Measurements from ENCODE around the gene SNRPA.
"Not testable (repeated sequence)": the region's sequence is repeated elsewhere in the genome, so short reads cannot be mapped to it uniquely, and the experiment has no call there.

SNRPA gene

GRCh38 chr19:40763963-40764362, 13.0 kb downstream of the SNRPA start:
- no peak for ATAC-seq (ENCODE audit: low read depth)

GRCh38 chr19:40766385-40766784, 15.4 kb downstream of the SNRPA start:
- peaks cover 44% of the 10 kb centered on the region for H3K36me3 Mint-ChIP-seq
- H3K27me3 Mint-ChIP-seq; DNase-seq (ENCODE audit: low spot score in 2 of 2); H3K9me3 Mint-ChIP-seq; ATAC-seq (ENCODE audit: low read depth); H3K4me3 Mint-ChIP-seq; H3K27ac Mint-ChIP-seq: not testable (repeated sequence)
- peaks cover 13% of the 10 kb centered on the region for H3K4me1 Mint-ChIP-seq

More at GRCh38 chr19:40763963-40764362, 13.0 kb downstream of the SNRPA start:
- Mint-ChIP-seq H3K9me3 (no peaks in the 10 kb centered on the region), H3K36me3 (peaks cover 47% of the 10 kb centered on the region), H3K27me3 (no peaks in the 10 kb centered on the region), H3K27ac (no peak overlapping the region), H3K4me3 (no peak overlapping the region), H3K4me1 (peaks cover 8% of the 10 kb centered on the region)
- DNase-seq (ENCODE audit: low spot score in 2 of 2), result no peak

- no peaks in the 10 kb centered on the region for H3K27me3 Mint-ChIP-seq
- H3K4me3 Mint-ChIP-seq, result no peak overlapping the region
- ATAC-seq (ENCODE audit: low read depth) (no peak), DNase-seq (ENCODE audit: low spot score in 2 of 2) (no peak)
- H3K9me3 Mint-ChIP-seq, result peaks cover 4% of the 10 kb centered on the region
- peaks cover 27% of the 10 kb centered on the region for H3K36me3 Mint-ChIP-seq
- no peak overlapping the region for H3K27ac Mint-ChIP-seq
- peaks cover 10% of the 10 kb centered on the region for H3K4me1 Mint-ChIP-seq
Observed at GRCh38 chr19:40768869-40769268, 17.9 kb downstream of the SNRPA start.

GRCh38 chr19:40771101-40771862, 20.3 kb downstream of the SNRPA start:
- H3K4me3 Mint-ChIP-seq; H3K27ac Mint-ChIP-seq; H3K27me3 Mint-ChIP-seq; H3K9me3 Mint-ChIP-seq; DNase-seq (ENCODE audit: low spot score in 2 of 2): not testable (repeated sequence)
- Mint-ChIP-seq H3K4me1 (peaks cover 17% of the 10 kb centered on the region), H3K36me3 (peaks cover 16% of the 10 kb centered on the region)
- peak; percentile 27 for ATAC-seq (ENCODE audit: low read depth)

GRCh38 chr19:40774916-40775631, 24.1 kb downstream of the SNRPA start, which contains the start of gene MIA:
Gene MIA, plus strand, starts transcription at chr19:40775521. Its CDS starts 22 bp downstream, at chr19:40775543.
- H3K4me3 Mint-ChIP-seq, result peak within 1 kb of the TSS; percentile 43

GRCh38 chr19:40775632-40776022, 24.6 kb downstream of the SNRPA start:
- Mint-ChIP-seq H3K9me3 (peaks cover 1% of the 10 kb centered on the region), H3K36me3 (peaks cover 12% of the 10 kb centered on the region), H3K27ac (peak overlapping the region; percentile 36), H3K4me1 (peaks cover 34% of the 10 kb centered on the region), H3K27me3 (no peaks in the 10 kb centered on the region), H3K4me3 (peak overlapping the region; percentile 43)
- no peak for ATAC-seq (ENCODE audit: low read depth)
- no peak for DNase-seq (ENCODE audit: low spot score in 2 of 2)

More at GRCh38 chr19:40774916-40775631, 24.1 kb downstream of the SNRPA start, which contains the start of gene MIA:
- no peak for DNase-seq (ENCODE audit: low spot score in 2 of 2)
- Mint-ChIP-seq H3K27me3 (no peaks in the 10 kb centered on the region), H3K4me1 (peaks cover 32% of the 10 kb centered on the region), H3K9me3 (peaks cover 4% of the 10 kb centered on the region), H3K27ac (peak within 1 kb of the TSS; percentile 36), H3K36me3 (peaks cover 9% of the 10 kb centered on the region)
- no peak for ATAC-seq (ENCODE audit: low read depth)

- peaks cover 1% of the 10 kb centered on the region for H3K9me3 Mint-ChIP-seq
- H3K27me3 Mint-ChIP-seq, result no peaks in the 10 kb centered on the region
- H3K4me1 Mint-ChIP-seq, result peaks cover 37% of the 10 kb centered on the region
- no peak for ATAC-seq (ENCODE audit: low read depth)
- H3K27ac Mint-ChIP-seq, result peak overlapping the region; percentile 95
- peaks cover 16% of the 10 kb centered on the region for H3K36me3 Mint-ChIP-seq
- DNase-seq (ENCODE audit: low spot score in 2 of 2), result no peak
- H3K4me3 Mint-ChIP-seq, result no peak overlapping the region
Observed at GRCh38 chr19:40776364-40776763, 25.4 kb downstream of the SNRPA start.

- peaks cover 41% of the 10 kb centered on the region for H3K4me1 Mint-ChIP-seq
Observed at GRCh38 chr19:40776932-40777644, 26.1 kb downstream of the SNRPA start.

GRCh38 chr19:40777645-40777936, 26.6 kb downstream of the SNRPA start:
- H3K4me1 Mint-ChIP-seq, result peaks cover 43% of the 10 kb centered on the region
- no peak for ATAC-seq (ENCODE audit: low read depth)
- DNase-seq (ENCODE audit: low spot score in 2 of 2), result peak in 1 of 2 donors; percentile 82
- no peaks in the 10 kb centered on the region for H3K27me3 Mint-ChIP-seq
- H3K9me3 Mint-ChIP-seq, result no peaks in the 10 kb centered on the region
- peak overlapping the region; percentile 95 for H3K27ac Mint-ChIP-seq
- H3K4me3 Mint-ChIP-seq, result peak overlapping the region; percentile 91
- peaks cover 20% of the 10 kb centered on the region for H3K36me3 Mint-ChIP-seq

More at GRCh38 chr19:40776932-40777644, 26.1 kb downstream of the SNRPA start:
- Mint-ChIP-seq H3K4me3 (peak overlapping the region; percentile 91), H3K36me3 (peaks cover 18% of the 10 kb centered on the region), H3K27ac (peak overlapping the region; percentile 95), H3K9me3 (no peaks in the 10 kb centered on the region), H3K27me3 (no peaks in the 10 kb centered on the region)
- ATAC-seq (ENCODE audit: low read depth) (peak; percentile 63), DNase-seq (ENCODE audit: low spot score in 2 of 2) (peak; percentile 32 to 90)

GRCh38 chr19:40777937-40778705, 27.1 kb downstream of the SNRPA start, which contains the start of gene RAB4B:
Gene RAB4B, plus strand, starts transcription at chr19:40778247. Its CDS starts 129 bp downstream, at chr19:40778376.
- peak within 1 kb of the TSS; percentile 95 for H3K27ac Mint-ChIP-seq
- ATAC-seq (ENCODE audit: low read depth) (peak; percentile 72), DNase-seq (ENCODE audit: low spot score in 2 of 2) (peak; percentile 95 to 99)
- H3K9me3 Mint-ChIP-seq, result no peaks in the 10 kb centered on the region
- H3K27me3 Mint-ChIP-seq, result no peaks in the 10 kb centered on the region
- H3K4me1 Mint-ChIP-seq, result peaks cover 43% of the 10 kb centered on the region
- peak within 1 kb of the TSS; percentile 91 for H3K4me3 Mint-ChIP-seq
- H3K36me3 Mint-ChIP-seq, result peaks cover 20% of the 10 kb centered on the region

- no peak for ATAC-seq (ENCODE audit: low read depth)
- DNase-seq (ENCODE audit: low spot score in 2 of 2), result no peak
- Mint-ChIP-seq H3K9me3 (no peaks in the 10 kb centered on the region), H3K4me1 (peaks cover 47% of the 10 kb centered on the region), H3K36me3 (peaks cover 23% of the 10 kb centered on the region), H3K27me3 (no peaks in the 10 kb centered on the region), H3K27ac (peak overlapping the region; percentile 95), H3K4me3 (peak overlapping the region; percentile 91)
Observed at GRCh38 chr19:40778706-40779284, 27.8 kb downstream of the SNRPA start.

- ATAC-seq (ENCODE audit: low read depth) (no peak), DNase-seq (ENCODE audit: low spot score in 2 of 2) (no peak)
- peak overlapping the region; percentile 46 for H3K27ac Mint-ChIP-seq
- H3K4me3 Mint-ChIP-seq, result no peak overlapping the region
- H3K36me3 Mint-ChIP-seq, result peaks cover 25% of the 10 kb centered on the region
- no peaks in the 10 kb centered on the region for H3K9me3 Mint-ChIP-seq
- no peaks in the 10 kb centered on the region for H3K27me3 Mint-ChIP-seq
- H3K4me1 Mint-ChIP-seq, result peaks cover 46% of the 10 kb centered on the region
Observed at GRCh38 chr19:40780582-40780981, 29.6 kb downstream of the SNRPA start.

- Mint-ChIP-seq H3K27me3 (no peaks in the 10 kb centered on the region), H3K4me1 (peaks cover 45% of the 10 kb centered on the region), H3K4me3 (no peak overlapping the region), H3K36me3 (peaks cover 29% of the 10 kb centered on the region), H3K9me3 (no peaks in the 10 kb centered on the region), H3K27ac (peak overlapping the region; percentile 46)
- DNase-seq (ENCODE audit: low spot score in 2 of 2) (no peak), ATAC-seq (ENCODE audit: low read depth) (no peak)
Observed at GRCh38 chr19:40781140-40781539, 30.1 kb downstream of the SNRPA start.
